ENCODE data around the gene POU2AF2. TPM values are rescaled to one million over a fixed set of nuclear protein-coding genes. Genes with fewer than 3 reads are reported as not detected.

The POU2AF2 gene
- total and polyA plus RNA-seq, 2 of the 8 experiments (the other 6 are each of a cell fraction or from before 2014, with no cell fraction given), result not detected

DNA sequence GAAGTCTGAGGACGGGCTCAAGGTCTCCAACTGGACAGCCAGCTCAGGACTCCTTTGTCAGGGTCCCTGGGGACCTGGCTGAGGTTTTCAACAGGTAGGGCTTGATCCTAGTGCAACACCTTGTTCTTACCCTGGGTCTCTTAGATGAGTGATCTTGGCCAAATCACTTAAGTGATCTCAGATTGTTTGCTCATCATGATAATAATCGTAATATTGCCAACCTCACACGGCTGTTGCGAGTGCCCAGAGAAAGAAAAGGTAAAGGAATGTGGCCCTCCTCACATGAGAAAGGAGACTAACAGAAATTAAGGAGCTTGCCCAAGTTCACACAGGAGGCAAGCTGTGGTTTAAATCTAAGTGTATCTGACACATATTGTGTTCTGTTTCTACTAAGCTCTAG is 81.3 kb downstream of the POU2AF2 start (continued):
- TF ChIP-seq, protein P1, sequence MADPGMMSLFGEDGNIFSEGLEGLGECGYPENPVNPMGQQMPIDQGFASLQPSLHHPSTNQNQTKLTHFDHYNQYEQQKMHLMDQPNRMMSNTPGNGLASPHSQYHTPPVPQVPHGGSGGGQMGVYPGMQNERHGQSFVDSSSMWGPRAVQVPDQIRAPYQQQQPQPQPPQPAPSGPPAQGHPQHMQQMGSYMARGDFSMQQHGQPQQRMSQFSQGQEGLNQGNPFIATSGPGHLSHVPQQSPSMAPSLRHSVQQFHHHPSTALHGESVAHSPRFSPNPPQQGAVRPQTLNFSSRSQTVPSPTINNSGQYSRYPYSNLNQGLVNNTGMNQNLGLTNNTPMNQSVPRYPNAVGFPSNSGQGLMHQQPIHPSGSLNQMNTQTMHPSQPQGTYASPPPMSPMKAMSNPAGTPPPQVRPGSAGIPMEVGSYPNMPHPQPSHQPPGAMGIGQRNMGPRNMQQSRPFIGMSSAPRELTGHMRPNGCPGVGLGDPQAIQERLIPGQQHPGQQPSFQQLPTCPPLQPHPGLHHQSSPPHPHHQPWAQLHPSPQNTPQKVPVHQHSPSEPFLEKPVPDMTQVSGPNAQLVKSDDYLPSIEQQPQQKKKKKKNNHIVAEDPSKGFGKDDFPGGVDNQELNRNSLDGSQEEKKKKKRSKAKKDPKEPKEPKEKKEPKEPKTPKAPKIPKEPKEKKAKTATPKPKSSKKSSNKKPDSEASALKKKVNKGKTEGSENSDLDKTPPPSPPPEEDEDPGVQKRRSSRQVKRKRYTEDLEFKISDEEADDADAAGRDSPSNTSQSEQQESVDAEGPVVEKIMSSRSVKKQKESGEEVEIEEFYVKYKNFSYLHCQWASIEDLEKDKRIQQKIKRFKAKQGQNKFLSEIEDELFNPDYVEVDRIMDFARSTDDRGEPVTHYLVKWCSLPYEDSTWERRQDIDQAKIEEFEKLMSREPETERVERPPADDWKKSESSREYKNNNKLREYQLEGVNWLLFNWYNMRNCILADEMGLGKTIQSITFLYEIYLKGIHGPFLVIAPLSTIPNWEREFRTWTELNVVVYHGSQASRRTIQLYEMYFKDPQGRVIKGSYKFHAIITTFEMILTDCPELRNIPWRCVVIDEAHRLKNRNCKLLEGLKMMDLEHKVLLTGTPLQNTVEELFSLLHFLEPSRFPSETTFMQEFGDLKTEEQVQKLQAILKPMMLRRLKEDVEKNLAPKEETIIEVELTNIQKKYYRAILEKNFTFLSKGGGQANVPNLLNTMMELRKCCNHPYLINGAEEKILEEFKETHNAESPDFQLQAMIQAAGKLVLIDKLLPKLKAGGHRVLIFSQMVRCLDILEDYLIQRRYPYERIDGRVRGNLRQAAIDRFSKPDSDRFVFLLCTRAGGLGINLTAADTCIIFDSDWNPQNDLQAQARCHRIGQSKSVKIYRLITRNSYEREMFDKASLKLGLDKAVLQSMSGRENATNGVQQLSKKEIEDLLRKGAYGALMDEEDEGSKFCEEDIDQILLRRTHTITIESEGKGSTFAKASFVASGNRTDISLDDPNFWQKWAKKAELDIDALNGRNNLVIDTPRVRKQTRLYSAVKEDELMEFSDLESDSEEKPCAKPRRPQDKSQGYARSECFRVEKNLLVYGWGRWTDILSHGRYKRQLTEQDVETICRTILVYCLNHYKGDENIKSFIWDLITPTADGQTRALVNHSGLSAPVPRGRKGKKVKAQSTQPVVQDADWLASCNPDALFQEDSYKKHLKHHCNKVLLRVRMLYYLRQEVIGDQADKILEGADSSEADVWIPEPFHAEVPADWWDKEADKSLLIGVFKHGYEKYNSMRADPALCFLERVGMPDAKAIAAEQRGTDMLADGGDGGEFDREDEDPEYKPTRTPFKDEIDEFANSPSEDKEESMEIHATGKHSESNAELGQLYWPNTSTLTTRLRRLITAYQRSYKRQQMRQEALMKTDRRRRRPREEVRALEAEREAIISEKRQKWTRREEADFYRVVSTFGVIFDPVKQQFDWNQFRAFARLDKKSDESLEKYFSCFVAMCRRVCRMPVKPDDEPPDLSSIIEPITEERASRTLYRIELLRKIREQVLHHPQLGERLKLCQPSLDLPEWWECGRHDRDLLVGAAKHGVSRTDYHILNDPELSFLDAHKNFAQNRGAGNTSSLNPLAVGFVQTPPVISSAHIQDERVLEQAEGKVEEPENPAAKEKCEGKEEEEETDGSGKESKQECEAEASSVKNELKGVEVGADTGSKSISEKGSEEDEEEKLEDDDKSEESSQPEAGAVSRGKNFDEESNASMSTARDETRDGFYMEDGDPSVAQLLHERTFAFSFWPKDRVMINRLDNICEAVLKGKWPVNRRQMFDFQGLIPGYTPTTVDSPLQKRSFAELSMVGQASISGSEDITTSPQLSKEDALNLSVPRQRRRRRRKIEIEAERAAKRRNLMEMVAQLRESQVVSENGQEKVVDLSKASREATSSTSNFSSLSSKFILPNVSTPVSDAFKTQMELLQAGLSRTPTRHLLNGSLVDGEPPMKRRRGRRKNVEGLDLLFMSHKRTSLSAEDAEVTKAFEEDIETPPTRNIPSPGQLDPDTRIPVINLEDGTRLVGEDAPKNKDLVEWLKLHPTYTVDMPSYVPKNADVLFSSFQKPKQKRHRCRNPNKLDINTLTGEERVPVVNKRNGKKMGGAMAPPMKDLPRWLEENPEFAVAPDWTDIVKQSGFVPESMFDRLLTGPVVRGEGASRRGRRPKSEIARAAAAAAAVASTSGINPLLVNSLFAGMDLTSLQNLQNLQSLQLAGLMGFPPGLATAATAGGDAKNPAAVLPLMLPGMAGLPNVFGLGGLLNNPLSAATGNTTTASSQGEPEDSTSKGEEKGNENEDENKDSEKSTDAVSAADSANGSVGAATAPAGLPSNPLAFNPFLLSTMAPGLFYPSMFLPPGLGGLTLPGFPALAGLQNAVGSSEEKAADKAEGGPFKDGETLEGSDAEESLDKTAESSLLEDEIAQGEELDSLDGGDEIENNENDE (IDR thresholded peaks at IDR 0.05; ENCODE audit: insufficient replicate concordance, low read length), result no peak
- TF ChIP-seq BACH1 (IDR thresholded peaks at IDR 0.05; ENCODE audit: low read length), result no peak
- TF ChIP-seq ATF2 (IDR thresholded peaks at IDR 0.05; ENCODE audit: low read length), result no peak
- TF ChIP-seq BRCA1 (IDR thresholded peaks at IDR 0.05; ENCODE audit: low read depth, low read length), result no peak
- no peak for TF ChIP-seq RXRA (IDR thresholded peaks at IDR 0.05; ENCODE audit: insufficient read depth, low read depth, low read length)
- no peak for TF ChIP-seq GTF2F1 (IDR thresholded peaks at IDR 0.05; ENCODE audit: borderline replicate concordance, low read depth, low read length)
- TF ChIP-seq NRF1 (IDR thresholded peaks at IDR 0.05; ENCODE audit: low read depth, low read length), result no peak
- no peak for TF ChIP-seq SIX5 (IDR thresholded peaks at IDR 0.05; ENCODE audit: low read depth, low read length)
- no peak for TF ChIP-seq TAF1 (IDR thresholded peaks at IDR 0.05; ENCODE audit: low read depth, low read length)
- no peak for TF ChIP-seq JUND (IDR thresholded peaks at IDR 0.05; ENCODE audit: low read length)

Data from H1 (cell line).